Stimulated activated CD8-positive, alpha-beta memory T cell treated with anti-CD3 and anti-CD28 coated beads, Interleukin-7, amount 100 ng/mL, for 1 hour (primary cell): Measurements from ENCODE around the gene CCNB3.

Experiments
- DNase-seq, 2 donors: peaks; one replicate each; pipeline ENCODE4 v3.0.0-alpha.2; 2020; ENCODE audit warnings: low read depth in 2 of 2

The CCNB3 gene

DNA sequence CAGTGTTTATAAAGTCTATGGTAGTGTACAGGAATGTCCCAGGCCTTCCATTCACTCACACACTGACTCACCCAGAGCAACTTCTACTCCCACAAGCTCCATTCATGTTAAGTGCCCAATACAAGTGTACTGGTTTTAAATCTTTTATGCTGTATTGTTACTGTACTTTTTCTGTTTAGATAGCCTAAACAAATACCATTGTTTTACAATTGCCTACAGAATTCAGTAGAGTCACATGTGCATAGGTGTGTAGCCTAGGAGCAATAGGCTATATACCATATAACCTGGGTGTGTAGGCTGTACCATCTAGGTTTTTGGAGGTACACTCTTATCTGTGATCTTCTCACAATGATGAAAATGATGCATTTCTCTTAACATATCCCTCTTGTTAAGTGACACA, 139.4 kb downstream of the CCNB3 start:
- DNase-seq = no peak

DNA sequence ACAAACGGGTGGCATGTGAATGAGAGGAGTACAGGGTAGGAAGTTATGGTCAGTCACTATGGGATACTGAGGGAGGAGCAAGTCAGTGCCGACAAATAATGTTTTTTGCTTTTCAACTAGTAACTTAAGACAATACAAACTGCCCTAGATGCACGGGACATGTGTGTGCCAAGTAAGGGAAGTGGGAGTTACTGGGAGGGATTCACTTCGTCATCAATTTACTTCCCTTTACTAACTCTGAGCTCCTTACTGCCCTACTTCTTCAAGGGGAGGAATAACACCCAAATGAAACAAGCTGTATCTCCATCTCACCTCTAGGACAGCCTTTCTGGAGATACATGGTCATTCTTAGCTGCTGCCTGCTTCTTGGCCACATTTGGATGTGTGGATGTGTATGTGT, 168.4 kb downstream of the CCNB3 start:
- no peak for DNase-seq

DNA sequence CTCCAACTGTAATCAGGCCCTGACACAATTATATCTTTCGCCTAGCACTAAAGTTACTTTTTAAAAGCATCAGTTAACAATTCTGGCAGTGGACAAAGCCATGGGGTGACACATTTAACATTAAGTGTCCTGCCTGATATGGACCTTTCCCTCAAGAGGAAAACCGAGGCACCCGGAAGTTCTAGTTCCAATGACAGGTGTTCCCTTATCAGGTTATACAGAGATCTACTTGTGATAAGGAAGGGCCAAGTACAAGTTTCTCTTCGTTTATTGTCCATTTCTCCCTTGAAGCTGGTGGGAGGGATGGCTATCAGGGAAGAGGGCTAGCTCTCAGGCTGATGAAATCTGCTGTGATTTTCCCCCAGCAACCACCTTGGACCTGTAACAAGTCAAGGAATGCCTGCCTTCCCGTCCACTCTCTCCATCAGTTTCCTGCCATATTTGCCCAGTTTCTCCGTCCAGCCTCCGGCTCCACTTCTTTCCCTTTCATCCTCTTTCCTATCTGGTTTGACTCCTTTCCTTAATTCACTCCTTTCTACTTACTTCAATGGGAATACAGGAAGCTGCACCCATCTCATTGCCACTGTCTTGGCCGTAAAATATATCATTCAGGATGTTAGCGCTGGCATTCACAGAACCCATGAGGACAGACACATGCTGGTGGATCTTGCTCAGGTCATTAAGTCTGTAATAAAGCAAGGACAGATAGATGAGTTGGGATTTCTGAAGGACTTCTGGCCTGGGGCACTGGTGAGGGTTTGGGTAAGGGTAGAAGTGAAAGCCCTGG, 171.1 kb downstream of the CCNB3 start:
- DNase-seq = no peak

DNA sequence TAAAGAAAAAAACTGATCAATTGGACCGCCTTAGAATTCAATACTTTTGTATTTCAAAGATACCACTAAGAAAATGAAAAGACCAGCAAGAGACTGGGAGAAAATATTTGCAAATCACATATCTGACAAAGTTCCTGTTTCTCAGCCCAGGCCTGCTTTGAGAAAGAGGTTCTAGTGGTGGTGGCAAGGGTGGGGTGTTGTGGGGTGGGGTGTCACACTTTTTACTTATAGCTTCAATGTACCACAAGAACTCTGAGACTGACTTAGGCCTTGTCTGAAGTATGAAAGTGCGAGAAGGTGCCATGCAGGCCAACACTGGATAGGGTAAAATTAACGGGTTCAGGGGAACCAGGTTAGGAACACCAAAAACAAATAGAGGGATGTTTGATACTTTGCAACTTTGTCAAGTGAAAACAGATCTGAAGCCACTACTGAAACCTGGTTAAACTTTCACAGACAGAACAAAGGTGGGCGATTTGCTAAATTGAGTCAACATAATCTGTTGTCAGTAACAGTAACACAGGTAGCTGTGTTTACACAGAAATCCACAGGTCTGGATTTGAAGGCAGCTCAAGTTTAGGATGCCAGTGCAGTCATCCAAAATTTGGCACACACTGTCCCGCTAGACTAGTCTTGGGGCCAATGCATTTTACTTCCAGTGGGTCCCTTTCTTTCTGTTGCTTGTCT, 177.3 kb downstream of the CCNB3 start:
- DNase-seq = no peak

DNA sequence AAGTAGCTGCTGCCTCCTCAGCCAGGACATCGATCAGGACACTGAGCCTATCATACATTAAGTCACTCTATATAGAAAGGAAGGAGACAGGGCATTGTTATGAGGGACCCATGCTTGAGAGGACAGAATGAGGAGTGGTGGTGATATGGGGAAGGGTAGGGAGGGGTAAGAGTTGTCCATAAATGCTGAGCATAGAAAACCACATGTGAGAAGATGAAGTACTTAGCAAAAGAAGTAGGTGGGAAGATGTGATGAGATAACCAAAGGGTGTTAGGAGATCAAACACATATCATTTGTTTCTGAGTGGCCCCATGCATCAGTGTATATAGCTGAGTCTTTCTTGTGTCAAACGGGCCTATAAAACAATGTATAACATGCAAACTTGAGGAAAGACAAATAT, 182.0 kb downstream of the CCNB3 start:
- DNase-seq = no peak

DNA sequence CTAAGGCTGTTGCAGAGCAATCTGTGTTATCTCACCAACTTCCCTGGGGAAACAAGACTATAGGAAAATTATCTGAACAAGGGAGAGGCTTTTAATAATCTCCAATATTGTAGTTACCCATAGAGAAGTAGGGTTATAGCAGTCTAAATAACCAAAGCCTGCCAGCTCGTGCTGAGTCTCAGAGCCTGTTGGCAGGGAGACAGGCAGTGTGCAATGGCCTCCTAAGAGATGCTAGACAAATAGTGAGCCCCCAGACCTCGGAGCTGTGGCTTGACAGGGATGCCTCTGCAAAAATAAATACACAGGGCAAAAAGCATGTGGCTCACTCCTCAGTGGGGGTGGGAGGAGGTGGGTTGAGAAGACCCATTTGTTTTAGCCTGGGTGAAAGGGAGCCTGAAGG, 189.3 kb downstream of the CCNB3 start:
- DNase-seq = no peak
